GM13977 (cell line): Measurements from ENCODE around the gene PNPLA2.
A peak's percentile ranks its signal among the peaks of the same experiment; 100 is the strongest.

Experiments
- DNase-seq: peaks from one replicate; pipeline ENCODE4 v3.0.0; 2012; ENCODE audit warnings: low spot score
- CTCF ChIP-seq: IDR thresholded peaks from 2 replicates; pipeline ENCODE4 v1.5.1; 2012; ENCODE audit warnings: mild to moderate bottlenecking, control low read depth; ENCODE audit not compliant: insufficient read depth; ENCODE audit errors: extremely low read depth, missing control alignments
- in situ Hi-C: fragments of 300-500 bp; cut with MboI; formaldehyde crosslinking; loops from one replicate; pipeline ENCODE4 v1.12.0; 2022; ENCODE audit warnings: low sequenced_read_pairs, low pct_unique_long_range_greater_than_20kb, mixed read lengths, inconsistent platforms; ENCODE audit not compliant: unreplicated experiment

Gene PNPLA2

GRCh38 chr11:837990-838307 lies 19.2 kb downstream of the PNPLA2 start:
- no peak for TF ChIP-seq CTCF
- in situ Hi-C loops = no loop called here
- DNase-seq = no peak

- no peak for DNase-seq
- TF ChIP-seq CTCF = no peak
Observed at GRCh38 chr11:838441-839279, 19.9 kb downstream of the PNPLA2 start.

GRCh38 chr11:839280-839623 lies 20.5 kb downstream of the PNPLA2 start:
- in situ Hi-C loops = no loop called here
- no peak for DNase-seq
- no peak for TF ChIP-seq CTCF

More at GRCh38 chr11:838441-839279, 19.9 kb downstream of the PNPLA2 start:
- in situ Hi-C loops = no loop called here

GRCh38 chr11:839875-840617 lies 21.3 kb downstream of the PNPLA2 start:
- in situ Hi-C loops = no loop called here
- DNase-seq = no peak
- TF ChIP-seq CTCF = peak; percentile 43

- DNase-seq = no peak
- no peak for TF ChIP-seq CTCF
- in situ Hi-C loops = no loop called here
Observed at GRCh38 chr11:841981-842369, 23.3 kb downstream of the PNPLA2 start.

- in situ Hi-C loops = no loop called here
- no peak for TF ChIP-seq CTCF
- DNase-seq = peak; percentile 99
Observed at GRCh38 chr11:842370-843002, 23.8 kb downstream of the PNPLA2 start, which contains the start of the genes POLR2L and TSPAN4. TSS of gene POLR2L (minus strand) at chr11:842529. CDS start at chr11:842508, 21 bp downstream. TSS of gene TSPAN4 (plus strand) at chr11:842852. CDS start at chr11:850305, 7,453 bp downstream.
